NCI-H526 (cell line): ENCODE data around the gene ACADSB.

Experiments
- DNase-seq, 2 experiments: peaks; one replicate each; lab custom pipeline; 2025; lab: John Stamatoyannopoulos, UW

The ACADSB gene

DNA sequence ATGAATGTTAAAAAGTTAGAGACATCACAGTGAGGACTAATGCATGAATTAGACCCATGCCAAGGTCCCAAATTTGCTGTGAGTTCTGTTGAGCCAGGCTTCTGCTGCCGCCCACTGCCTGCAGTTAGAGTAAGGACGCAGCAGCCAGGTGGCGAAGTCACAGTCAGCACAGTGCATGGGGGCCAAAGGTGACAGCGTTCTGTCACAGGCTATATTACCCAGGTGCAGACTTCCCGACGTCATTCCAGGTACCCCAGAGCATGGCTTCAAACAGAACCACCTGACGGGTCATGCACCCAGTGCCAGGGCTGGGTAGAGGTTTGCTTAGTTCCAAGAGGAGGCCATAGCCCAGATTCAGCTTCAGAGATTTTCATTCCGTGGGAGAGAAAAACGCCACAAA lies 93.1 kb downstream of the ACADSB start:
- no peak for DNase-seq

GRCh38 chr10:123102673-123103072 lies 93.9 kb downstream of the ACADSB start:
- DNase-seq, result no peak

DNA sequence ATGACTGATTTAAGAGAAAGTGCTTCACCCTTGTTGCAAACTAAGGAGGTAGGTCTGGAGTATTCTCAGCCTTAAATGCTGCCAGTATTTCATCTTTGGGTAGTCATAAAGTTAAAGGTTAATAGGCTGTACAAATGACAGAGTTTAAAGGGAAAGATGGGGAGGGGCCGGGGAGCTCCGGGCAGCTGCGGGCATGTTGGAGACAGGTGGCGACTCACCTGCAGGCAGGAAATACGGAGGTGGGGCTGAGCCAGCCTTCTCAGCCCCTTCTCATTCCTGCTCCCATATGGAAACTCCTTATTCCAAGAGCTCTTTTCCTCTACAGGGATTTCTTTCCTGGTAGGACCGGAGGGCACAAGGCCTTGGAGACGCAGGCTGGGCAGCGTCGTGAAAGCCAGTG lies 95.1 kb downstream of the ACADSB start:
- DNase-seq, result peak in 1 of 2 experiments; percentile 64
